ENCODE data around the gene HOXA9.

GRCh38 chr7:27185013-27185853, 19.9 kb upstream of the HOXA9 start, which contains the start of gene HOXA11:
- TF ChIP-seq CTCF (IDR thresholded peaks at IDR 0.05) (no peak), EZH2 (IDR thresholded peaks at IDR 0.05) (no peak), EZH2phosphoT487 (IDR thresholded peaks at IDR 0.05) (no peak)
